ENCODE results near the gene ACTL7A.
"Not testable (repeated sequence)": the region's sequence is repeated elsewhere in the genome, so short reads cannot be mapped to it uniquely, and the experiment has no call there.

ACTL7A gene

GRCh38 chr9:108884701-108885100, 22.6 kb downstream of the ACTL7A start:
- TF ChIP-seq CTCF (IDR thresholded peaks at IDR 0.05; ENCODE audit: low read depth, low read length, missing control alignments) = no peak
- H3K4me3 ChIP-seq (ENCODE audit: low read depth, low read length) = no peak overlapping the region
- no peak for DNase-seq (ENCODE audit: low read depth)

GRCh38 chr9:108885643-108886348, 23.7 kb downstream of the ACTL7A start:
- H3K4me3 ChIP-seq (ENCODE audit: low read depth, low read length) = no peak overlapping the region
- no peak for TF ChIP-seq CTCF (IDR thresholded peaks at IDR 0.05; ENCODE audit: low read depth, low read length, missing control alignments)
- DNase-seq (ENCODE audit: low read depth) = peak; percentile 86

GRCh38 chr9:108886594-108887271, 24.7 kb downstream of the ACTL7A start:
- DNase-seq (ENCODE audit: low read depth); H3K4me3 ChIP-seq (ENCODE audit: low read depth, low read length): not testable (repeated sequence)

GRCh38 chr9:108889649-108890067, 27.6 kb downstream of the ACTL7A start:
- no peak for DNase-seq (ENCODE audit: low read depth)
- TF ChIP-seq CTCF (IDR thresholded peaks at IDR 0.05; ENCODE audit: low read depth, low read length, missing control alignments) = peak; percentile 4
- no peak overlapping the region for H3K4me3 ChIP-seq (ENCODE audit: low read depth, low read length)

- H3K4me3 ChIP-seq (ENCODE audit: low read depth, low read length) = no peak overlapping the region
- no peak for DNase-seq (ENCODE audit: low read depth)
- no peak for TF ChIP-seq CTCF (IDR thresholded peaks at IDR 0.05; ENCODE audit: low read depth, low read length, missing control alignments)
These were observed 32.3 kb downstream of the ACTL7A start for GRCh38 chr9:108894225-108894997.

GRCh38 chr9:108897324-108898096, 35.4 kb downstream of the ACTL7A start:
- no peak for TF ChIP-seq CTCF (IDR thresholded peaks at IDR 0.05; ENCODE audit: low read depth, low read length, missing control alignments)
- H3K4me3 ChIP-seq (ENCODE audit: low read depth, low read length) = no peak overlapping the region
- DNase-seq (ENCODE audit: low read depth) = no peak

GRCh38 chr9:108899023-108899695, 37.1 kb downstream of the ACTL7A start:
- DNase-seq (ENCODE audit: low read depth); H3K4me3 ChIP-seq (ENCODE audit: low read depth, low read length): not testable (repeated sequence)

Data from GM12864 (cell line).